Panc1 (cell line): ENCODE data around the gene CACNA1E. TPM values are rescaled to one million over a fixed set of nuclear protein-coding genes. Genes with fewer than 3 reads are reported as not detected.
"Not testable (repeated sequence)": the region's sequence is repeated elsewhere in the genome, so short reads cannot be mapped to it uniquely, and the experiment has no call there.

Experiments
- ATAC-seq: fragments of 200-7000 bp; cut with Tn5 transposase; 2 replicates; pipeline ENCODE4 v1.9.1; 2020; ENCODE audit warnings: mild to moderate bottlenecking, moderate library complexity
- BruUV-seq: library from RNA; stranded (reverse); fragments of 400-500 nt; replicated peaks from 2 replicates; lab custom pipeline; 2021; lab: Mats Ljungman, UMichigan
- CTCF ChIA-PET: fragments of 300-600 bp; sonication (Branson Sonifier 250); formaldehyde crosslinking; loops from one replicate; lab custom pipeline; 2022; ENCODE audit warnings: antibody characterized with exemption; lab: Charles Lee
- POLR2A ChIA-PET: fragments of 300-600 bp; sonication (Branson Sonifier 250); formaldehyde crosslinking; loops from one replicate; lab custom pipeline; 2022; ENCODE audit warnings: antibody characterized with exemption; lab: Charles Lee
- DNase-seq: peaks from one replicate; pipeline ENCODE4 v3.0.0-alpha.2; 2010; ENCODE audit warnings: low read depth, low spot score
- H3K27ac ChIP-seq: 2 replicates; pipeline ENCODE4 v1.5.1; 2011; ENCODE audit warnings: mild to moderate bottlenecking, low read length, inconsistent platforms
- H3K27me3 ChIP-seq: fragments of 200-500 bp; sonication (Bioruptor generic); 2 replicates; pipeline ENCODE4 v1.6.0; 2014; ENCODE audit warnings: low read length, inconsistent platforms; ENCODE audit not compliant: control insufficient read depth, insufficient read depth
- H3K36me3 ChIP-seq: fragments of 200-500 bp; sonication (Bioruptor generic); 2 replicates; pipeline ENCODE4 v1.5.1; 2014; ENCODE audit warnings: inconsistent platforms, mild to moderate bottlenecking, low read length, moderate library complexity; ENCODE audit not compliant: control insufficient read depth, insufficient read depth
- H3K4me1 ChIP-seq: 2 replicates; pipeline ENCODE4 v1.5.1; 2011; ENCODE audit warnings: inconsistent platforms, mild to moderate bottlenecking, low read length, moderate library complexity; ENCODE audit not compliant: control insufficient read depth, insufficient read depth
- H3K4me3 ChIP-seq, 2 experiments: 2 replicates each; pipeline ENCODE4 v1.5.1; 2011 to 2012; ENCODE audit warnings: low read depth in 2 of 2, low read length in 2 of 2, mild to moderate bottlenecking in 2 of 2, inconsistent platforms in 1 of 2, moderate library complexity in 1 of 2
- H3K9me3 ChIP-seq: fragments of 200-500 bp; sonication (Bioruptor generic); 2 replicates; pipeline ENCODE4 v1.5.1; 2014; ENCODE audit warnings: low read depth, mild to moderate bottlenecking, inconsistent platforms, low read length, moderate library complexity; ENCODE audit not compliant: control insufficient read depth, insufficient read depth
- POLR2AphosphoS5 ChIP-seq: IDR thresholded peaks from 2 replicates; pipeline ENCODE4 v1.6.1; 2012; ENCODE audit warnings: mild to moderate bottlenecking, low read depth, low read length, moderate library complexity
- SIN3A ChIP-seq: IDR thresholded peaks from 2 replicates; pipeline ENCODE4 v1.6.1; 2012; ENCODE audit warnings: low read depth, mild to moderate bottlenecking, low read length, moderate library complexity, borderline replicate concordance; ENCODE audit not compliant: insufficient read depth
- TCF7L2 ChIP-seq: IDR thresholded peaks from 2 replicates; pipeline ENCODE4 v1.6.1; 2011; ENCODE audit warnings: mild to moderate bottlenecking, low read depth, low read length, inconsistent platforms
- in situ Hi-C: cut with HindIII; loops from 2 replicates; pipeline ENCODE4 v1.10.0; 2016; ENCODE audit warnings: low sequenced_read_pairs, low pct_unique_long_range_greater_than_20kb
- intact Hi-C: fragments of 100-400 bp; cut with micrococcal nuclease; formaldehyde crosslinking; loops from one replicate; pipeline ENCODE4 v1.10.0; 2022; ENCODE audit not compliant: unreplicated experiment
- total RNA-seq: library from RNA; stranded (reverse); gene quantifications from one replicate; pipeline ENCODE4 v1.2.1, GENCODE V29; 2021; ENCODE audit not compliant: unreplicated experiment
- TF ChIP-seq, protein P1 (sequence below): fragments of 450-650 bp; IDR thresholded peaks from 2 replicates; pipeline ENCODE4 v1.5.1; 2017; ENCODE audit warnings: mild to moderate bottlenecking
- TF ChIP-seq, protein P2 (sequence below), 2 experiments: IDR thresholded peaks; 2 replicates each; pipeline ENCODE4 v1.6.1; 2011 to 2012; ENCODE audit warnings: low read depth in 2 of 2, control low read depth in 1 of 2, low read length in 1 of 2, mild to moderate bottlenecking in 1 of 2, moderate library complexity in 1 of 2; ENCODE audit not compliant: insufficient read depth in 1 of 2

The CACNA1E gene
- total RNA-seq, 1 experiment from 2014 or later, result not detected

DNA sequence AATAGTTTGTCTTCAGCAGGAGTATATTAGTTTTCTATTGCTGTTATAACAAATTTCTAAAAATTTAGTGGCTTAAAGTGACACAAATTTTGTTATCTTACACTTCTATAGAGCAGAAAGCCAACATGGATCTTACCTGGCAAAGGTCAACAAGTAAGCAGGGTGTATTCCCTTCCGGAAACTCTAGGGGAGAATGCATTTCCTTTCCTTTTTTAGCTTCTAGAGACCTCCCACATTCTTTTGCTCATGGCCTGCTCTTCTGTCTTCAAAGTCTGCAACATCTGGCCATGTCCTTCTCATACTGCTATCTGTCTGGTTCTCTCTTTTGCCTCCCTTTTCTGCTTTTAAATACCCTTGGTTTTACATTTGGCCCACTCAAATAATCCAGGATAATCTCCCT lies 335.6 kb downstream of the CACNA1E start:
- no peak overlapping the region for H3K27ac ChIP-seq
- no TSS peak for BruUV-seq
- no peak for TF ChIP-seq POLR2AphosphoS5
- TF ChIP-seq, protein P1, sequence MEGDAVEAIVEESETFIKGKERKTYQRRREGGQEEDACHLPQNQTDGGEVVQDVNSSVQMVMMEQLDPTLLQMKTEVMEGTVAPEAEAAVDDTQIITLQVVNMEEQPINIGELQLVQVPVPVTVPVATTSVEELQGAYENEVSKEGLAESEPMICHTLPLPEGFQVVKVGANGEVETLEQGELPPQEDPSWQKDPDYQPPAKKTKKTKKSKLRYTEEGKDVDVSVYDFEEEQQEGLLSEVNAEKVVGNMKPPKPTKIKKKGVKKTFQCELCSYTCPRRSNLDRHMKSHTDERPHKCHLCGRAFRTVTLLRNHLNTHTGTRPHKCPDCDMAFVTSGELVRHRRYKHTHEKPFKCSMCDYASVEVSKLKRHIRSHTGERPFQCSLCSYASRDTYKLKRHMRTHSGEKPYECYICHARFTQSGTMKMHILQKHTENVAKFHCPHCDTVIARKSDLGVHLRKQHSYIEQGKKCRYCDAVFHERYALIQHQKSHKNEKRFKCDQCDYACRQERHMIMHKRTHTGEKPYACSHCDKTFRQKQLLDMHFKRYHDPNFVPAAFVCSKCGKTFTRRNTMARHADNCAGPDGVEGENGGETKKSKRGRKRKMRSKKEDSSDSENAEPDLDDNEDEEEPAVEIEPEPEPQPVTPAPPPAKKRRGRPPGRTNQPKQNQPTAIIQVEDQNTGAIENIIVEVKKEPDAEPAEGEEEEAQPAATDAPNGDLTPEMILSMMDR, result no peak
- TF ChIP-seq SIN3A, result no peak
- H3K36me3 ChIP-seq, result no peaks in the 10 kb centered on the region
- intact Hi-C loops (no loop called here), in situ Hi-C loops (no loop called here)
- H3K4me1 ChIP-seq, result no peaks in the 10 kb centered on the region
- POLR2A ChIA-PET, result no interaction called here
- H3K4me3 ChIP-seq, result no peak overlapping the region
- DNase-seq, result no peak
- H3K9me3 ChIP-seq, result no peaks in the 10 kb centered on the region
- no peak for ATAC-seq
- CTCF ChIA-PET, result no interaction called here
- H3K27me3 ChIP-seq, result no peaks in the 10 kb centered on the region

DNA sequence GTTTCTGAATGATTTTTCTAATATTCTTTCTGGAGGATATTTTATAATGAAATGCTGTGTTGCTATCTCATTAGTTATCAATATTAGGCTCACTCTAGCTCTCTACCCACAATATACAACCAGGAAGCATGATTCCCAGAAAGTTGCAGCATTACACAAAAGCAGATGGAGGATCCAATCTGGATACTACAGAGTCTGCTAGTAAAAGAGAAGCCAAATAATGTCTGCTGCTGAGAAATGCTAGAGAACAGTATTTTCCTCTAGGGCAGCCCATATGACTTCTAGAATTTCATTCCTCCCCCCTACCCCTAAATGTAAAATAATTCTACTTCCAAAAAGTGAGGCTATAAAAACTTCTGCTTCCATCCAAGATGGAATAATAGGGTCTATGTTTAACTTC lies 338.4 kb downstream of the CACNA1E start:
- intact Hi-C loops (no loop called here), in situ Hi-C loops (no loop called here)
- Histone ChIP-seq H3K4me1 (no peaks in the 10 kb centered on the region), H3K4me3 (no peak overlapping the region), H3K9me3 (peaks cover 2% of the 10 kb centered on the region; the same call in 1 of the 2 replicates), H3K27me3 (no peaks in the 10 kb centered on the region), H3K27ac (no peak overlapping the region), H3K36me3 (no peaks in the 10 kb centered on the region)
- CTCF ChIA-PET, result no interaction called here
- no peak for ATAC-seq
- TF ChIP-seq SIN3A, result no peak
- no peak for TF ChIP-seq POLR2AphosphoS5
- TF ChIP-seq, protein P2, sequence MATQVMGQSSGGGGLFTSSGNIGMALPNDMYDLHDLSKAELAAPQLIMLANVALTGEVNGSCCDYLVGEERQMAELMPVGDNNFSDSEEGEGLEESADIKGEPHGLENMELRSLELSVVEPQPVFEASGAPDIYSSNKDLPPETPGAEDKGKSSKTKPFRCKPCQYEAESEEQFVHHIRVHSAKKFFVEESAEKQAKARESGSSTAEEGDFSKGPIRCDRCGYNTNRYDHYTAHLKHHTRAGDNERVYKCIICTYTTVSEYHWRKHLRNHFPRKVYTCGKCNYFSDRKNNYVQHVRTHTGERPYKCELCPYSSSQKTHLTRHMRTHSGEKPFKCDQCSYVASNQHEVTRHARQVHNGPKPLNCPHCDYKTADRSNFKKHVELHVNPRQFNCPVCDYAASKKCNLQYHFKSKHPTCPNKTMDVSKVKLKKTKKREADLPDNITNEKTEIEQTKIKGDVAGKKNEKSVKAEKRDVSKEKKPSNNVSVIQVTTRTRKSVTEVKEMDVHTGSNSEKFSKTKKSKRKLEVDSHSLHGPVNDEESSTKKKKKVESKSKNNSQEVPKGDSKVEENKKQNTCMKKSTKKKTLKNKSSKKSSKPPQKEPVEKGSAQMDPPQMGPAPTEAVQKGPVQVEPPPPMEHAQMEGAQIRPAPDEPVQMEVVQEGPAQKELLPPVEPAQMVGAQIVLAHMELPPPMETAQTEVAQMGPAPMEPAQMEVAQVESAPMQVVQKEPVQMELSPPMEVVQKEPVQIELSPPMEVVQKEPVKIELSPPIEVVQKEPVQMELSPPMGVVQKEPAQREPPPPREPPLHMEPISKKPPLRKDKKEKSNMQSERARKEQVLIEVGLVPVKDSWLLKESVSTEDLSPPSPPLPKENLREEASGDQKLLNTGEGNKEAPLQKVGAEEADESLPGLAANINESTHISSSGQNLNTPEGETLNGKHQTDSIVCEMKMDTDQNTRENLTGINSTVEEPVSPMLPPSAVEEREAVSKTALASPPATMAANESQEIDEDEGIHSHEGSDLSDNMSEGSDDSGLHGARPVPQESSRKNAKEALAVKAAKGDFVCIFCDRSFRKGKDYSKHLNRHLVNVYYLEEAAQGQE (IDR thresholded peaks at IDR 0.05; ENCODE audit: insufficient read depth in 1 of 2, low read depth in 2 of 2, low read length in 1 of 2), result no peak
- TF ChIP-seq TCF7L2, result no peak
- TF ChIP-seq, protein P1, result no peak
- POLR2A ChIA-PET, result no interaction called here
- no peak for DNase-seq
- BruUV-seq, result no TSS peak

DNA sequence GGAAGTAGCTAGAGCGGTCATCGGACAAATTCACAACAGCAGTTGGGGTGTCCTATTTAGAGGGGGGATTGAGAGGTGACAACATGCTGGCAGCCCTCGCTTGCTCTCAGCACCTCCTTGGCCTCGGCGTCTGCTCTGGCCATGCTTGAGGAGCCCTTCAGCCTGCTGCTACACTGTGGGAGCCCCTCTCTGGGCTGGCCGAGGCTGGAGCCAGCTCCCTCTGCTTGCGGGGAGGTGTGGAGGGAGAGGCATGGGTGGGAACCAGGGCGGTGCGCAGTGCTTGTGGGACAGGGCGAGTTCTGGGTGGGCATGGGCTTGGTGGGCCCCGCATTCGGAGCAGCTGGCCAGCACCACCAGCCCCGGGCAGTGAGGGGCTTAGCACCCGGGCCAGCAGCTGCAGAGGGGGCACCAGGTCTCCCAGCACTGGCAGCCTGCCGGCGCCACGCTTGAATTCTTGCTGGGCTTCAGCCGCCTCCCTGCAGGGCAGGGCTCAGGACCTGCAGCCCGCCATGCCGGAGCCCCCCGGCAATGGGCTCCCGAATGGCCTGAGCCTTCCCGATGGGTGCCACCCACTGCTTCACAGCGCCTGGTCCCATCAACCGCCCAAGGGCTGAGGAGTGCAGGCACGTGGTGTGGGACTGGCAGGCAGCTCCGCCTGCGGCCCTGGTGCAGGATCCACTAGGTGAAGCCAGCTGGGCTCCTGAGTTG lies 349.0 kb downstream of the CACNA1E start:
- BruUV-seq, in situ Hi-C loops, POLR2A ChIA-PET, intact Hi-C loops, H3K9me3 ChIP-seq, H3K27ac ChIP-seq, ATAC-seq, H3K36me3 ChIP-seq, H3K4me1 ChIP-seq, H3K27me3 ChIP-seq, H3K4me3 ChIP-seq, DNase-seq, CTCF ChIA-PET: not testable (repeated sequence)
